ENCODE results near the gene PTPRN2. TPM values are rescaled to one million over a fixed set of nuclear protein-coding genes. Genes with fewer than 3 reads are reported as not detected.

The PTPRN2 gene
- total RNA-seq, 1 experiment from 2014 or later = 1.1 TPM

- CTCF ChIA-PET = no interaction called here
- in situ Hi-C loops (cut with HindIII; ENCODE audit: low pct_unique_long_range_greater_than_20kb, low sequenced_read_pairs) = no loop called here
- no peak for ATAC-seq
These were observed 14.4 kb upstream of the PTPRN2 start for GRCh38 chr7:158602041-158602440.

GRCh38 chr7:158601090-158601489, 13.5 kb upstream of the PTPRN2 start:
- no peak for TF ChIP-seq TCF7L2 (IDR thresholded peaks at IDR 0.05; ENCODE audit: low read depth, low read length)
- TF ChIP-seq CTCF (IDR thresholded peaks at IDR 0.05) = no peak
- TF ChIP-seq SIN3A (IDR thresholded peaks at IDR 0.05; ENCODE audit: borderline replicate concordance, insufficient read depth, low read depth, low read length) = no peak
- no peak for TF ChIP-seq REST (IDR thresholded peaks at IDR 0.05; ENCODE audit: insufficient read depth in 1 of 2, low read depth in 2 of 2, low read length in 1 of 2)
- TF ChIP-seq POLR2AphosphoS5 (IDR thresholded peaks at IDR 0.05; ENCODE audit: low read depth, low read length) = no peak
- ATAC-seq (no peak), DNase-seq (ENCODE audit: low read depth, low spot score) (no peak)
- Histone ChIP-seq H3K36me3 (ENCODE audit: control insufficient read depth, insufficient read depth, low read length) (no peaks in the 10 kb centered on the region), H3K9me3 (ENCODE audit: control insufficient read depth, insufficient read depth, low read depth, low read length) (no peaks in the 10 kb centered on the region), H3K27me3 (ENCODE audit: control insufficient read depth, insufficient read depth, low read length) (no peaks in the 10 kb centered on the region), H3K4me3 (ENCODE audit: low read depth in 2 of 2, low read length in 2 of 2) (no peak overlapping the region), H3K4me1 (ENCODE audit: control insufficient read depth, insufficient read depth, low read length) (no peaks in the 10 kb centered on the region), H3K27ac (ENCODE audit: low read length) (no peak overlapping the region)
- ChIA-PET POLR2A (no interaction called here), CTCF (no interaction called here)
- BruUV-seq (replicated peaks) = no TSS peak
- in situ Hi-C loops (cut with HindIII; ENCODE audit: low pct_unique_long_range_greater_than_20kb, low sequenced_read_pairs) = no loop called here
- intact Hi-C loops (cut with micrococcal nuclease; ENCODE audit: unreplicated experiment) = no loop called here

More at GRCh38 chr7:158602041-158602440, 14.4 kb upstream of the PTPRN2 start:
- H3K27ac ChIP-seq (ENCODE audit: low read length) = no peak overlapping the region
- TF ChIP-seq REST (IDR thresholded peaks at IDR 0.05; ENCODE audit: insufficient read depth in 1 of 2, low read depth in 2 of 2, low read length in 1 of 2) = no peak
- POLR2A ChIA-PET = no interaction called here
- no peaks in the 10 kb centered on the region for H3K9me3 ChIP-seq (ENCODE audit: control insufficient read depth, insufficient read depth, low read depth, low read length)
- H3K4me3 ChIP-seq (ENCODE audit: low read depth in 2 of 2, low read length in 2 of 2) = no peak overlapping the region
- H3K4me1 ChIP-seq (ENCODE audit: control insufficient read depth, insufficient read depth, low read length) = no peaks in the 10 kb centered on the region
- H3K36me3 ChIP-seq (ENCODE audit: control insufficient read depth, insufficient read depth, low read length) = no peaks in the 10 kb centered on the region
- intact Hi-C loops (cut with micrococcal nuclease; ENCODE audit: unreplicated experiment) = no loop called here
- H3K27me3 ChIP-seq (ENCODE audit: control insufficient read depth, insufficient read depth, low read length) = no peaks in the 10 kb centered on the region
- no TSS peak for BruUV-seq (replicated peaks)
- DNase-seq (ENCODE audit: low read depth, low spot score) = no peak
